Measurements from ENCODE around the gene NUTF2.

NUTF2 gene

DNA sequence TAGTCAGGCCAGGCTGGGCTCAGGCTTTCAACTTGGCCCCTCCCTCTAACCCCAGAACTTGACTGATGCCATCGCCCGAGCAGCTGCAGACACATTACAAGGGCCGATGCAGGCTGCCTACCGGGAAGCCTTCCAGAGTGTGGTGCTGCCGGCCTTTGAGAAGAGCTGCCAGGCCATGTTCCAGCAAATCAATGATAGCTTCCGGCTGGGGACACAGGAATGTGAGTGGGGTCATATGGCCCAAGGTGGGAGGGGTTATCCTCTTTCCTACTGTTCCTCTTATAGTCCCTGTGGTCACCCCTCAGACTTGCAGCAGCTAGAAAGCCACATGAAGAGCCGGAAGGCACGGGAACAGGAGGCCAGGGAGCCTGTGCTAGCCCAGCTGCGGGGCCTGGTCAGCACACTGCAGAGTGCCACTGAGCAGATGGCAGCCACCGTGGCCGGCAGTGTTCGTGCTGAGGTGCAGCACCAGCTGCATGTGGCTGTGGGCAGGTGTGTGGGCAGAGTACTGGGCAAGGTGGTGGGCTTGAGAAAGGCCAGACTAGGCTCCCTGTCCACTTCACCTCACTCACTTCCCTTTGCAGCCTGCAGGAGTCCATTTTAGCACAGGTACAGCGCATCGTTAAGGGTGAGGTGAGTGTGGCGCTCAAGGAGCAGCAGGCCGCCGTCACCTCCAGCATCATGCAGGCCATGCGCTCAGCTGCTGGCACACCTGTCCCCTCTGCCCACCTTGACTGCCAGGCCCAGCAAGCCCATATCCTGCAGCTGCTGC lies 35.8 kb downstream of the NUTF2 start:
- no peak overlapping the region for H3K4me3 ChIP-seq (ENCODE audit: low read depth, low read length)
- TF ChIP-seq, protein P1, sequence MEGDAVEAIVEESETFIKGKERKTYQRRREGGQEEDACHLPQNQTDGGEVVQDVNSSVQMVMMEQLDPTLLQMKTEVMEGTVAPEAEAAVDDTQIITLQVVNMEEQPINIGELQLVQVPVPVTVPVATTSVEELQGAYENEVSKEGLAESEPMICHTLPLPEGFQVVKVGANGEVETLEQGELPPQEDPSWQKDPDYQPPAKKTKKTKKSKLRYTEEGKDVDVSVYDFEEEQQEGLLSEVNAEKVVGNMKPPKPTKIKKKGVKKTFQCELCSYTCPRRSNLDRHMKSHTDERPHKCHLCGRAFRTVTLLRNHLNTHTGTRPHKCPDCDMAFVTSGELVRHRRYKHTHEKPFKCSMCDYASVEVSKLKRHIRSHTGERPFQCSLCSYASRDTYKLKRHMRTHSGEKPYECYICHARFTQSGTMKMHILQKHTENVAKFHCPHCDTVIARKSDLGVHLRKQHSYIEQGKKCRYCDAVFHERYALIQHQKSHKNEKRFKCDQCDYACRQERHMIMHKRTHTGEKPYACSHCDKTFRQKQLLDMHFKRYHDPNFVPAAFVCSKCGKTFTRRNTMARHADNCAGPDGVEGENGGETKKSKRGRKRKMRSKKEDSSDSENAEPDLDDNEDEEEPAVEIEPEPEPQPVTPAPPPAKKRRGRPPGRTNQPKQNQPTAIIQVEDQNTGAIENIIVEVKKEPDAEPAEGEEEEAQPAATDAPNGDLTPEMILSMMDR (IDR thresholded peaks at IDR 0.05; ENCODE audit: low read depth, low read length, missing control alignments): no peak
- no peak for DNase-seq (ENCODE audit: low read depth)
- in situ Hi-C loops (cut with HindIII; ENCODE audit: low sequenced_read_pairs): no loop called here

- TF ChIP-seq, protein P1 (IDR thresholded peaks at IDR 0.05; ENCODE audit: low read depth, low read length, missing control alignments): no peak
- DNase-seq (ENCODE audit: low read depth): no peak
- no peak overlapping the region for H3K4me3 ChIP-seq (ENCODE audit: low read depth, low read length)
- in situ Hi-C loops (cut with HindIII; ENCODE audit: low sequenced_read_pairs): no loop called here
Measured at GRCh38 chr16:67883146-67883871, 36.6 kb downstream of the NUTF2 start.

- no peak for DNase-seq (ENCODE audit: low read depth)
- in situ Hi-C loops (cut with HindIII; ENCODE audit: low sequenced_read_pairs): no loop called here
- TF ChIP-seq, protein P1 (IDR thresholded peaks at IDR 0.05; ENCODE audit: low read depth, low read length, missing control alignments): peak; percentile 90
- no peak overlapping the region for H3K4me3 ChIP-seq (ENCODE audit: low read depth, low read length)
Measured at GRCh38 chr16:67883872-67884261, 37.1 kb downstream of the NUTF2 start.

GRCh38 chr16:67884684-67885083 lies 38.0 kb downstream of the NUTF2 start, which contains the start of gene NRN1L:
TSS of gene NRN1L (plus strand) at chr16:67884885. CDS start at chr16:67884904, 19 bp downstream.
- TF ChIP-seq, protein P1 (IDR thresholded peaks at IDR 0.05; ENCODE audit: low read depth, low read length, missing control alignments): no peak
- in situ Hi-C loops (cut with HindIII; ENCODE audit: low sequenced_read_pairs): no loop called here
- DNase-seq (ENCODE audit: low read depth): peak; percentile 69
- no peak within 1 kb of the TSS for H3K4me3 ChIP-seq (ENCODE audit: low read depth, low read length)

DNA sequence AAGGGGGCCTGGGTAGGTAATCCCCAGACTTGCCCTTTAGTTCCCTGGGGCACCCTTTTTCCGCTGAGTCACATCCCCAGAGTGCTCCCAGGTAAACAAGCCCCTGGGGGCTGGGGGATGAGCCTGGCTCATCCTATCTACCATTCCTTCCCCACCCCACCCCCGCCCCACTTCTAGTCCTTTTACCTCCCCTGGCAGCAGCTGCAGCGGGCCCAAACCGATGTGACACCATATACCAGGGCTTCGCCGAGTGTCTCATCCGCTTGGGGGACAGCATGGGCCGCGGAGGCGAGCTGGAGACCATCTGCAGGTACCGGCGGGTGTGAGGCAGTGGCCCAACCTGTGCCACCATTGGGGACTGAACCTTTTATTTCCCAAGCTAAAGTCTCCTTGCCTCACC lies 38.8 kb downstream of the NUTF2 start:
- in situ Hi-C loops (cut with HindIII; ENCODE audit: low sequenced_read_pairs): no loop called here
- DNase-seq (ENCODE audit: low read depth): no peak
- H3K4me3 ChIP-seq (ENCODE audit: low read depth, low read length): no peak overlapping the region
- TF ChIP-seq, protein P1 (IDR thresholded peaks at IDR 0.05; ENCODE audit: low read depth, low read length, missing control alignments): no peak

- no peak for DNase-seq (ENCODE audit: low read depth)
- in situ Hi-C loops (cut with HindIII; ENCODE audit: low sequenced_read_pairs): no loop called here
- TF ChIP-seq, protein P1 (IDR thresholded peaks at IDR 0.05; ENCODE audit: low read depth, low read length, missing control alignments): no peak
- no peak overlapping the region for H3K4me3 ChIP-seq (ENCODE audit: low read depth, low read length)
Measured at GRCh38 chr16:67885976-67886375, 39.2 kb downstream of the NUTF2 start.
